Transverse colon (tissue), 4 donors: ENCODE measurements around the gene STX10. TPM values are rescaled to one million over a fixed set of nuclear protein-coding genes. Genes with fewer than 3 reads are reported as not detected.
A peak's percentile ranks its signal among the peaks of the same experiment; 100 is the strongest.

Experiments
- DNase-seq: peaks from one replicate; pipeline ENCODE4 v3.0.0-alpha.2; 2019
- H3K27ac ChIP-seq, 4 donors: fragments of 200-600 bp; sonication (generic); 2 replicates each; pipeline ENCODE4 v1.5.1; 2016 to 2018; ENCODE audit warnings: inconsistent platforms in 4 of 4
- H3K27me3 ChIP-seq: fragments of 200-600 bp; sonication (generic); 2 replicates; pipeline ENCODE4 v1.5.1; 2017; ENCODE audit warnings: inconsistent platforms
- H3K36me3 ChIP-seq, 4 donors: fragments of 200-600 bp; sonication (generic); 2 replicates each; pipeline ENCODE4 v1.5.1; 2017 to 2019; ENCODE audit warnings: inconsistent platforms in 4 of 4
- H3K4me1 ChIP-seq, 4 donors: fragments of 200-600 bp; sonication (generic); 2 replicates each; pipeline ENCODE4 v1.5.1; 2017 to 2020; ENCODE audit warnings: inconsistent platforms in 4 of 4
- H3K4me3 ChIP-seq, 4 donors: fragments of 200-600 bp; sonication (generic); 1 replicate in 1 of 4; 2 replicates in 3 of 4; pipeline versions ENCODE4 v1.5.1 to v1.6.1; 2017 to 2019; ENCODE audit warnings: inconsistent platforms in 4 of 4
- H3K9me3 ChIP-seq, 2 donors: fragments of 200-600 bp; sonication (generic); 2 replicates each; pipeline ENCODE4 v1.5.1; 2017 to 2019; ENCODE audit warnings: inconsistent platforms in 2 of 2
- EP300 ChIP-seq: sonication (generic); formaldehyde crosslinking; IDR thresholded peaks from one replicate; pipeline ENCODE4 v1.6.1; 2017; ENCODE audit warnings: antibody characterized with exemption, low read depth
- POLR2A ChIP-seq: fragments of 450-650 bp; IDR thresholded peaks from one replicate; pipeline ENCODE4 v1.6.1; 2016; ENCODE audit warnings: antibody characterized with exemption, mild to moderate bottlenecking, moderate library complexity
- POLR2AphosphoS5 ChIP-seq, 3 donors: sonication (generic); formaldehyde crosslinking; IDR thresholded peaks; one replicate each; pipeline ENCODE4 v1.6.1; 2016; ENCODE audit warnings: antibody characterized with exemption in 3 of 3
- WGBS, 2 donors: methylation state at CpG; one replicate each; pipeline ENCODE4 v1.1.5; 2018; ENCODE audit warnings: low coverage in 1 of 2; 5-methylcytosine and 5-hydroxymethylcytosine counted together
- in situ Hi-C, 4 donors: fragments of 200-750 bp; cut with MboI; loops; one replicate each; pipeline versions ENCODE4 v1.15.0 to v1.15.1; 2017; ENCODE audit warnings: low sequenced_read_pairs in 3 of 4, low pct_ligation_motif_present in 1 of 4, low pct_unique_long_range_greater_than_20kb in 1 of 4
- intact Hi-C: fragments of 100-400 bp; cut with DNase I; formaldehyde crosslinking; loops from one replicate; pipeline ENCODE4 v1.15.1; 2023; ENCODE audit warnings: low total_unique reads
- total RNA-seq, 4 donors: library from RNA; depleted of rRNA; stranded (reverse); fragments of >200 nt; gene quantifications; one replicate each; pipeline ENCODE4 v1.1.0, GENCODE V29; 2016
- TF ChIP-seq, protein P1 (sequence below), 5 experiments: fragments of 200-600 bp in 3 of 5; fragments of 450-650 bp in 2 of 5; sonication (generic) in 3 of 5; IDR thresholded peaks; 1 replicate in 2 of 5; 2 replicates in 3 of 5; pipeline ENCODE4 v1.5.1; 2016 to 2017; ENCODE audit warnings: antibody characterized with exemption in 5 of 5, inconsistent platforms in 3 of 5, mild to moderate bottlenecking in 2 of 5, moderate library complexity in 1 of 5

Gene STX10
- total RNA-seq, 4 donors from 2014 or later, result 69.7 to 164 (median 84.2) TPM

DNA sequence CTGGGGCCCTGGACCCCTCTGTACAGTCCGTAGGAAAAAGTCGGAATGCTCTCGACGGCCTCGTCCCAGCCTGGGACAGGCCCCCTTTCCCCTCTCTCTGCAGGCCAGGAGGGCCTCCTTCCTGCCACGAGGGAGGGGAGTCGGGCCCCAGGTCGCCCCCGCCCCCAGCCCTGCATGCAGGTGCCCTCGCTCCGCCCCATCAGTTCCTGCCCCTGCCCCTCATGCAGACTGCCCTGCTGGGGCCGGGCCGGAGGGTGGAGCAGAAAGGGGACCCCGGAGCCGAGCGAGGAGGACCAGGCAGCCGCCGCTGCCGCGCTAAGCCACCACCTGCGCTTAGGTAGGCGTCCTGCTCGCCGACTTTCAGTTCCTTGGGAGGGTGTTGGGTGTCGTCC, 54.8 kb downstream of the STX10 start:
- Histone ChIP-seq H3K4me1 (peaks cover 38 to 77% (median 59%) of the 10 kb centered on the region in 4 donors), H3K27ac (peak overlapping the region; percentile 89 to 93 (median 92)), H3K9me3 (no peaks in the 10 kb centered on the region), H3K36me3 (no peaks in the 10 kb centered on the region), H3K27me3 (no peaks in the 10 kb centered on the region), H3K4me3 (peak overlapping the region in 1 of 4 donors; percentile 13)
- TF ChIP-seq, protein P1, sequence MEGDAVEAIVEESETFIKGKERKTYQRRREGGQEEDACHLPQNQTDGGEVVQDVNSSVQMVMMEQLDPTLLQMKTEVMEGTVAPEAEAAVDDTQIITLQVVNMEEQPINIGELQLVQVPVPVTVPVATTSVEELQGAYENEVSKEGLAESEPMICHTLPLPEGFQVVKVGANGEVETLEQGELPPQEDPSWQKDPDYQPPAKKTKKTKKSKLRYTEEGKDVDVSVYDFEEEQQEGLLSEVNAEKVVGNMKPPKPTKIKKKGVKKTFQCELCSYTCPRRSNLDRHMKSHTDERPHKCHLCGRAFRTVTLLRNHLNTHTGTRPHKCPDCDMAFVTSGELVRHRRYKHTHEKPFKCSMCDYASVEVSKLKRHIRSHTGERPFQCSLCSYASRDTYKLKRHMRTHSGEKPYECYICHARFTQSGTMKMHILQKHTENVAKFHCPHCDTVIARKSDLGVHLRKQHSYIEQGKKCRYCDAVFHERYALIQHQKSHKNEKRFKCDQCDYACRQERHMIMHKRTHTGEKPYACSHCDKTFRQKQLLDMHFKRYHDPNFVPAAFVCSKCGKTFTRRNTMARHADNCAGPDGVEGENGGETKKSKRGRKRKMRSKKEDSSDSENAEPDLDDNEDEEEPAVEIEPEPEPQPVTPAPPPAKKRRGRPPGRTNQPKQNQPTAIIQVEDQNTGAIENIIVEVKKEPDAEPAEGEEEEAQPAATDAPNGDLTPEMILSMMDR (IDR thresholded peaks at IDR 0.05), result no peak
- TF ChIP-seq POLR2AphosphoS5 (IDR thresholded peaks at IDR 0.05) (no peak), EP300 (no peak), POLR2A (no peak)
- intact Hi-C loops, result loop anchor here (10.0 kb wide), 1 partner anchor 211 kb away; the partner anchor contains the start of genes DNASE2 and KLF1
- in situ Hi-C loops, result loop anchor here in 1 of 4 donors (25.0 kb wide), 1 partner anchor 108 kb away; the partner anchor contains the start of gene NFIX
- DNase-seq, result no peak
- WGBS, 2 donors, result 68% methylated on average over 22 of the region's 25 CpGs; no CpG with 5 or more reads in 1 of the 2 donors

DNA sequence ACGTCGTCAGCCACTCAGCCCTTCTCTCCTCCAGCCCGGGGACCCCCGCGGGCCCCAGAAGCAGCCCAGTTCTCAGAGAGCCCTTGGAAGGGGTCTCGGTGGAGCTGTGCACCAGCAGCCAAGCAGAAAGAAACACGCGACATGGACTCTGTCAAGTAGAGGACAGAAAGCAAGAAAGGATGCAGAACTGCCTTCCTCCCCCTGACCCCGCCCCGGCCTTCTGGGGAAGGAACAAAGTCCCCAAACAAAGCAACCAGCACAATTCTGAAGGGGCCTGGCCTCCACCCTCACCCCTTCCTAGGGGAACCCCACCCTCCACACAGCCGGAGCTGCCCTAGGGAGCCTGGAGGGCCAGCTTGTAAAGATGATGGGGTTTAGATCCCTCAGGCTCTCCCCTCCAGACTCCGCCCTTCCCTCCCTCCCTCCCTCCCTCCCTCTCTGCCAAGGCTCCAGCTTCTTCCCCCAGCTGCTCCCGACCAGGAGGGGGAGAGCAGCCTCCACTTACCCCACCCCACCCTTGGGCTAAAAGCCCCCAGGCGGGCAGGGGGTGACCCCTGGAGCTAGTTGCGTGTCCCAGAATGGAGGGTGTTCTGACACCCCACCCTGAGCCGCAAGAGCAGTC, 55.3 kb downstream of the STX10 start:
- H3K4me3 ChIP-seq, result peak overlapping the region in 1 of 4 donors; percentile 13
- 56% methylated on average over 16 of the region's 16 CpGs; no CpG with 5 or more reads in 1 of the 2 donors for WGBS, 2 donors
- DNase-seq, result no peak
- H3K4me1 ChIP-seq, result peaks cover 38 to 79% (median 58%) of the 10 kb centered on the region in 4 donors
- intact Hi-C loops, result loop anchor here (10.0 kb wide), 1 partner anchor 210 kb away; the partner anchor contains the start of genes DNASE2 and KLF1
- TF ChIP-seq, protein P1 (IDR thresholded peaks at IDR 0.05), result no peak
- TF ChIP-seq POLR2A (no peak), POLR2AphosphoS5 (IDR thresholded peaks at IDR 0.05) (no peak), EP300 (no peak)
- in situ Hi-C loops, result loop anchor here in 2 of 4 donors (5.0 to 25.0 kb wide), 2 partner anchors 108 to 118 kb away; partner anchors contain the start of gene NFIX (in 1 of the 2)
- no peaks in the 10 kb centered on the region for H3K27me3 ChIP-seq
- peak overlapping the region; percentile 89 to 93 (median 92) for H3K27ac ChIP-seq
- no peaks in the 10 kb centered on the region for H3K9me3 ChIP-seq
- H3K36me3 ChIP-seq, result no peaks in the 10 kb centered on the region

DNA sequence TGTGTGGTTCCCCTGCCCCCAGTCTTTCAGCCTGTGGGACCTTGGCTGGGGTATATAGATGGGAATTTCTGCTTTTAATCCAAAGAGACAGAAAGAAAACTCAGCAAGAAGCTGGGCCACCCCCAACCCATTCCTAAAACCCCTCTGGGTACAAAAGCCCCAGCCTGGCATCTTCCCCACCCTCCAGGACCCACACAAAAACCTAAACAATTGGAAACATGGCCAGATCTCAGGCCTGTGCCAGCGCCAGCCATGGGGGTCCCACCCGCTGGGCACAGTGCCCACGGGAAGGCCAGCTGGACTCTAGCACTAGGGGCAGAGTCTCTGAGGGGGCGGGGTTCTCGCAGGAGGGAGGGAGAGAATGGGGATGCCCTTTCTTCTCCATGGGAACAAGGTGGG, 56.1 kb downstream of the STX10 start:
- in situ Hi-C loops, result loop anchor here in 2 of 4 donors (5.0 to 25.0 kb wide), 2 partner anchors 107 to 117 kb away; partner anchors contain the start of gene NFIX (in 1 of the 2)

More for the DNA sequence above, 56.1 kb downstream of the STX10 start:
- H3K27me3 ChIP-seq, result no peaks in the 10 kb centered on the region
- TF ChIP-seq POLR2AphosphoS5 (IDR thresholded peaks at IDR 0.05), result no peak
- TF ChIP-seq, protein P1 (IDR thresholded peaks at IDR 0.05), result peak in 1 of 5 experiments; percentile 37
- intact Hi-C loops, result loop anchor here (10.0 kb wide), 1 partner anchor 209 kb away; the partner anchor contains the start of genes DNASE2 and KLF1
- no peaks in the 10 kb centered on the region for H3K9me3 ChIP-seq
- H3K4me3 ChIP-seq, result no peak overlapping the region
- WGBS, 2 donors, result 30% methylated on average over 5 of the region's 5 CpGs; no CpG with 5 or more reads in 1 of the 2 donors
- no peak for DNase-seq
- no peaks in the 10 kb centered on the region for H3K36me3 ChIP-seq
- peak overlapping the region; percentile 89 to 93 (median 92) for H3K27ac ChIP-seq
- H3K4me1 ChIP-seq, result peaks cover 36 to 74% (median 55%) of the 10 kb centered on the region in 4 donors

Other genes with a start within 250 kb of the STX10 start
- gene SYCE2, start 231.1 kb downstream of the STX10 start, total RNA-seq, result under 1 TPM in 1 of 4 donors, not detected in 3; 0.68 TPM
- 10 to 100 TPM; 18.0 to 40.8 (median 32.6) TPM for gene FARSA, start 216.7 kb downstream of the STX10 start, total RNA-seq
- gene CALR, start 211.8 kb downstream of the STX10 start, total RNA-seq, result 100 to 1,000 TPM; 181 to 444 (median 317) TPM
- 10 to 100 TPM; 57.9 to 87.9 (median 75.9) TPM for gene RAD23A, start 204.5 kb downstream of the STX10 start, total RNA-seq
- gene GADD45GIP1, start 193.2 kb downstream of the STX10 start, total RNA-seq, result 10 to 100 TPM; 28.6 to 55.0 (median 33.6) TPM
- under 1 TPM in 2 of 4 donors, not detected in 2; 0.27 to 0.32 TPM for gene DAND5, start 180.8 kb downstream of the STX10 start, total RNA-seq
- gene NFIX, start 154.9 kb downstream of the STX10 start, total RNA-seq, result 10 to 100 TPM; 25.4 to 53.1 (median 29.3) TPM
- gene LYL1, start 47.5 kb downstream of the STX10 start, total RNA-seq, result 10 to 100 TPM in 3 of 4 donors, 1 to 10 TPM in 1; 4.5 to 33.4 (median 16.7) TPM
- gene TRMT1, start 33.6 kb downstream of the STX10 start, total RNA-seq, result 100 to 1,000 TPM in 1 of 4 donors, 10 to 100 TPM in 3; 26.6 to 199 (median 60.7) TPM
- gene NACC1, start 32.1 kb downstream of the STX10 start, total RNA-seq, result 10 to 100 TPM; 31.6 to 54.2 (median 36.5) TPM
- gene IER2, start within 50 bp of the STX10 start, total RNA-seq, result 100 to 1,000 TPM; 184 to 503 (median 244) TPM